ENCODE results near the gene RASEF. TPM values are rescaled to one million over a fixed set of nuclear protein-coding genes. Genes with fewer than 3 reads are reported as not detected.

The RASEF gene
- total RNA-seq, 1 experiment from 2014 or later: 2.2 TPM

- H3K27me3 ChIP-seq (ENCODE audit: insufficient read depth, low read length): peaks cover 10% of the 10 kb centered on the region; the same call in 1 of the 2 replicates
- no peak overlapping the region for H2BK15ac ChIP-seq (ENCODE audit: low read depth, low read length)
- Mint-ChIP-seq H3K27me3 (ENCODE audit: low read depth) (peaks cover 65% of the 10 kb centered on the region), H3K4me1 (peaks cover 18 to 22% of the 10 kb centered on the region in 2 experiments), H3K4me3 (no peak overlapping the region), H3K36me3 (ENCODE audit: insufficient read depth in 1 of 3, low read depth in 3 of 3) (no peaks in the 10 kb centered on the region; a peak in 1 of 7 replicates), H3K9me3 (peaks cover 0 to 3% of the 10 kb centered on the region in 2 experiments; a peak in 2 of 5 replicates), H3K27ac (no peak overlapping the region)
- no peak overlapping the region for H2BK120ac ChIP-seq (ENCODE audit: low read depth, low read length, poor library complexity, severe bottlenecking)
- peaks cover 15% of the 10 kb centered on the region for H3K23me2 ChIP-seq (ENCODE audit: insufficient read length, low read depth, low read length, poor library complexity, severe bottlenecking)
- H4K8ac ChIP-seq (replicated peaks; ENCODE audit: insufficient read length, low read depth, low read length): no peak overlapping the region
- no peak overlapping the region for H3K56ac ChIP-seq (ENCODE audit: insufficient read length, low read depth, low read length)
- no peaks in the 10 kb centered on the region for H3K9me3 ChIP-seq (ENCODE audit: control insufficient read depth, low read depth, low read length)
- H2BK20ac ChIP-seq (ENCODE audit: low read depth, low read length, poor library complexity, severe bottlenecking): no peak overlapping the region
- no peaks in the 10 kb centered on the region for H3K79me1 ChIP-seq (ENCODE audit: insufficient read depth, low read depth, low read length, poor library complexity, severe bottlenecking)
- H3K9ac ChIP-seq (ENCODE audit: extremely low read depth, insufficient read length, low read length): no peak overlapping the region
- H3K4ac ChIP-seq (ENCODE audit: low read depth, low read length): no peak overlapping the region
- no peak overlapping the region for H4K91ac ChIP-seq (ENCODE audit: insufficient read length, low read depth, low read length)
- H3T11ph ChIP-seq (ENCODE audit: low read length): no peak overlapping the region
- H2BK12ac ChIP-seq (ENCODE audit: insufficient read length, low read depth, low read length): no peak overlapping the region
- no peak for TF ChIP-seq CTCF (conservative IDR thresholded peaks at IDR 0.05)
- H3K4me1 ChIP-seq (ENCODE audit: insufficient read depth, low read length): no peaks in the 10 kb centered on the region
- H3K27ac ChIP-seq (ENCODE audit: insufficient read length, low read depth, low read length): no peak overlapping the region
- no peak overlapping the region for H3K14ac ChIP-seq (ENCODE audit: insufficient read depth, low read length)
- no CpG with 5 or more reads among the region's 2 CpGs for WGBS (ENCODE audit: extremely low coverage, insufficient read length, low lambda C conversion rate)
- H2AFZ ChIP-seq (ENCODE audit: low read length): no peak overlapping the region
- H4K5ac ChIP-seq (ENCODE audit: insufficient read length, low read depth, low read length): no peak overlapping the region
- DNase-seq: no peak
- no peaks in the 10 kb centered on the region for H4K20me1 ChIP-seq (ENCODE audit: control insufficient read depth, insufficient read depth, insufficient read length)
- no peaks in the 10 kb centered on the region for H3K79me2 ChIP-seq (ENCODE audit: insufficient read depth, low read length)
- H2BK5ac ChIP-seq (ENCODE audit: insufficient read length, low read length): no peak overlapping the region
- H3K18ac ChIP-seq (ENCODE audit: insufficient read length, low read depth, low read length): no peak overlapping the region
- H2AK5ac ChIP-seq (ENCODE audit: insufficient read length, low read length): no peak overlapping the region
- no peak overlapping the region for H3K4me2 ChIP-seq (ENCODE audit: insufficient read depth, insufficient read length, low read length)
- no peak overlapping the region for H3K23ac ChIP-seq (ENCODE audit: insufficient read length, low read depth, low read length)
These were observed 1.9 kb downstream of the RASEF start for GRCh38 chr9:83061036-83061435.

All from H9 (cell line).